ENCODE data around the gene SLC15A4.

SLC15A4 gene

GRCh38 chr12:128790653-128791373, 32.9 kb downstream of the SLC15A4 start:
- Histone ChIP-seq H3K4me3 (ENCODE audit: low read depth, low read length) (no peak overlapping the region), H3K9me3 (ENCODE audit: severe bottlenecking) (no peaks in the 10 kb centered on the region), H3K27ac (no peak overlapping the region), H3K36me3 (peaks cover 39% of the 10 kb centered on the region), H3K27me3 (ENCODE audit: insufficient read depth, low read depth, severe bottlenecking) (no peaks in the 10 kb centered on the region)
- DNase-seq, result no peak
- no peak for TF ChIP-seq CTCF (IDR thresholded peaks at IDR 0.05; ENCODE audit: low read depth, low read length)

GRCh38 chr12:128790221-128790620, 33.5 kb downstream of the SLC15A4 start:
- H3K27me3 ChIP-seq (ENCODE audit: insufficient read depth, low read depth, severe bottlenecking), result no peaks in the 10 kb centered on the region
- H3K27ac ChIP-seq, result no peak overlapping the region
- H3K9me3 ChIP-seq (ENCODE audit: severe bottlenecking), result no peaks in the 10 kb centered on the region
- H3K36me3 ChIP-seq, result peaks cover 33% of the 10 kb centered on the region
- no peak for TF ChIP-seq CTCF (IDR thresholded peaks at IDR 0.05; ENCODE audit: low read depth, low read length)
- no peak for DNase-seq
- H3K4me3 ChIP-seq (ENCODE audit: low read depth, low read length), result no peak overlapping the region

- DNase-seq, result no peak
- Histone ChIP-seq H3K36me3 (peaks cover 25% of the 10 kb centered on the region), H3K27me3 (ENCODE audit: insufficient read depth, low read depth, severe bottlenecking) (no peaks in the 10 kb centered on the region), H3K27ac (no peak overlapping the region), H3K9me3 (ENCODE audit: severe bottlenecking) (no peaks in the 10 kb centered on the region), H3K4me3 (ENCODE audit: low read depth, low read length) (no peak overlapping the region)
- no peak for TF ChIP-seq CTCF (IDR thresholded peaks at IDR 0.05; ENCODE audit: low read depth, low read length)
Measured at GRCh38 chr12:128789356-128789929, 34.3 kb downstream of the SLC15A4 start.

- no peaks in the 10 kb centered on the region for H3K27me3 ChIP-seq (ENCODE audit: insufficient read depth, low read depth, severe bottlenecking)
- no peak overlapping the region for H3K4me3 ChIP-seq (ENCODE audit: low read depth, low read length)
- TF ChIP-seq CTCF (IDR thresholded peaks at IDR 0.05; ENCODE audit: low read depth, low read length), result no peak
- no peak overlapping the region for H3K27ac ChIP-seq
- H3K36me3 ChIP-seq, result peaks cover 14% of the 10 kb centered on the region
- DNase-seq, result no peak
- H3K9me3 ChIP-seq (ENCODE audit: severe bottlenecking), result no peaks in the 10 kb centered on the region
Measured at GRCh38 chr12:128787827-128788226, 35.9 kb downstream of the SLC15A4 start.

GRCh38 chr12:128786741-128787391, 36.9 kb downstream of the SLC15A4 start:
- no peak for TF ChIP-seq CTCF (IDR thresholded peaks at IDR 0.05; ENCODE audit: low read depth, low read length)
- Histone ChIP-seq H3K27ac (no peak overlapping the region), H3K4me3 (ENCODE audit: low read depth, low read length) (no peak overlapping the region), H3K27me3 (ENCODE audit: insufficient read depth, low read depth, severe bottlenecking) (no peaks in the 10 kb centered on the region), H3K9me3 (ENCODE audit: severe bottlenecking) (no peaks in the 10 kb centered on the region), H3K36me3 (peaks cover 5% of the 10 kb centered on the region)
- DNase-seq, result no peak
